ENCODE data around the gene RTN1.

RTN1 gene

DNA sequence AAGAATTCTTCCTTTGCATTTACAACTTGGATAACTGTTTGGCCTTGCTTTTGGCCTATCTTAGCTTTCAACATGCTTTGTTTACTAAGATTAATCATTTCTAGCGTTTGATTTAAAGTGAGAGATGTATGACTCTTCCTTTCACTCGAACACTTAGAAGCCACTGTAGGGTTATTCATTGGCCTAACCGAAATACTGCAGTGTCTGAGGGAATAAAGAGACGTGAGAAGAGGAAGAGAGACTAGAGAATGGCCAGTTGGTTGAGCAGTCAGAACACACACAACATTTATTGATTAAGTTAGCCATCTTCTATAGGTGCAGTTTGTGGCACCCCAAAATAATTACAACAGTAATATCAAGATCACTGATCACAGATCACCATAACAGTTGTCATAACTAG lies 231.7 kb downstream of the RTN1 start:
- no peak for DNase-seq (ENCODE audit: low read depth)
- H3K4me3 ChIP-seq (ENCODE audit: low read depth, low read length): no peak overlapping the region
- TF ChIP-seq POLR2A (IDR thresholded peaks at IDR 0.05; ENCODE audit: extremely low read depth, insufficient read length) (no peak), MYC (IDR thresholded peaks at IDR 0.05; ENCODE audit: low read depth, low read length) (no peak)
- TF ChIP-seq, protein P1, sequence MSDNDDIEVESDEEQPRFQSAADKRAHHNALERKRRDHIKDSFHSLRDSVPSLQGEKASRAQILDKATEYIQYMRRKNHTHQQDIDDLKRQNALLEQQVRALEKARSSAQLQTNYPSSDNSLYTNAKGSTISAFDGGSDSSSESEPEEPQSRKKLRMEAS (IDR thresholded peaks at IDR 0.05; ENCODE audit: low read depth, low read length): no peak
- TF ChIP-seq, protein P2, sequence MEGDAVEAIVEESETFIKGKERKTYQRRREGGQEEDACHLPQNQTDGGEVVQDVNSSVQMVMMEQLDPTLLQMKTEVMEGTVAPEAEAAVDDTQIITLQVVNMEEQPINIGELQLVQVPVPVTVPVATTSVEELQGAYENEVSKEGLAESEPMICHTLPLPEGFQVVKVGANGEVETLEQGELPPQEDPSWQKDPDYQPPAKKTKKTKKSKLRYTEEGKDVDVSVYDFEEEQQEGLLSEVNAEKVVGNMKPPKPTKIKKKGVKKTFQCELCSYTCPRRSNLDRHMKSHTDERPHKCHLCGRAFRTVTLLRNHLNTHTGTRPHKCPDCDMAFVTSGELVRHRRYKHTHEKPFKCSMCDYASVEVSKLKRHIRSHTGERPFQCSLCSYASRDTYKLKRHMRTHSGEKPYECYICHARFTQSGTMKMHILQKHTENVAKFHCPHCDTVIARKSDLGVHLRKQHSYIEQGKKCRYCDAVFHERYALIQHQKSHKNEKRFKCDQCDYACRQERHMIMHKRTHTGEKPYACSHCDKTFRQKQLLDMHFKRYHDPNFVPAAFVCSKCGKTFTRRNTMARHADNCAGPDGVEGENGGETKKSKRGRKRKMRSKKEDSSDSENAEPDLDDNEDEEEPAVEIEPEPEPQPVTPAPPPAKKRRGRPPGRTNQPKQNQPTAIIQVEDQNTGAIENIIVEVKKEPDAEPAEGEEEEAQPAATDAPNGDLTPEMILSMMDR (IDR thresholded peaks at IDR 0.05; ENCODE audit: low read depth, low read length): no peak

DNA sequence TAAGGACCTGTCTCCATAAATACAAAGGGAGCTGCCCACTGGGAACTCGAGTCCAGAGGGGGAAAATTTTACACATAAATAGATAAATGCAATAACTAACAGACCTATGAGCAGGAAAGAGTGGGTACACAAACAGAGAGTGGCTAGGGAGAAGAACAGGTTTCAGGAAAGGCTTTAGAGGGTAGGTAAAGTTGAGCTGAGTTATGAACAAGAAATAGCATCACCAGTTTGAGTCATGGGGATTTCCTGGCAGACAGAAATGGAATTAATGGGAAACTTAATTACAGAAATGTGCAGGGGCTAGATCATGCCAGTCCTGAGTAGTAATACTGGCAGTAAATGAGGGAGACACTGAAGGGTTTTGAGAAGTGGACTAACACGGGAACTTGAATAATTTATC lies 236.0 kb downstream of the RTN1 start:
- no peak overlapping the region for H3K4me3 ChIP-seq (ENCODE audit: low read depth, low read length)
- TF ChIP-seq MYC (IDR thresholded peaks at IDR 0.05; ENCODE audit: low read depth, low read length): no peak
- TF ChIP-seq POLR2A (IDR thresholded peaks at IDR 0.05; ENCODE audit: extremely low read depth, insufficient read length): no peak
- TF ChIP-seq, protein P1 (IDR thresholded peaks at IDR 0.05; ENCODE audit: low read depth, low read length): no peak
- TF ChIP-seq, protein P2 (IDR thresholded peaks at IDR 0.05; ENCODE audit: low read depth, low read length): no peak

DNA sequence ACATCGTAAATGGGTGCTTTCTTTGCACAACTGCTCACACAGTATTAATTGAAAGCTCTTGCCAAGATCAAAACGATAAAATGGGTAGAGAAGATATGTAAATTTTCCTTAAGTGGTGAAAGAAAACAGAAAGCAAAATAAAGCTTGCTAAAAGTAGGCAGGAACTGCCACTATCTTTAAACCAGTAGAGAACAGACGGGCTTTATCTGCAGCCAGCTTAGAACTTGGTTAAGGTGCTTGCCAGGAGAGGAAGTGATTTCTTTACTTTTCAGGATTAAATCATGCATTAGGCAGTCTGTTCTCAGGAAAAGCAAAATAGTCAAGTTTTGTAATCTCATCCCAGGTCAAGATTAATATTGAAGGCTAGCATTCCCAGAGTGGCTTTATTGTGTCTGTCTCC lies 237.1 kb downstream of the RTN1 start:
- H3K4me3 ChIP-seq (ENCODE audit: low read depth, low read length): no peak overlapping the region
- TF ChIP-seq POLR2A (IDR thresholded peaks at IDR 0.05; ENCODE audit: extremely low read depth, insufficient read length): no peak
- TF ChIP-seq, protein P2 (IDR thresholded peaks at IDR 0.05; ENCODE audit: low read depth, low read length): no peak
- no peak for DNase-seq (ENCODE audit: low read depth)

More for the DNA sequence above, 236.0 kb downstream of the RTN1 start:
- no peak for DNase-seq (ENCODE audit: low read depth)

DNA sequence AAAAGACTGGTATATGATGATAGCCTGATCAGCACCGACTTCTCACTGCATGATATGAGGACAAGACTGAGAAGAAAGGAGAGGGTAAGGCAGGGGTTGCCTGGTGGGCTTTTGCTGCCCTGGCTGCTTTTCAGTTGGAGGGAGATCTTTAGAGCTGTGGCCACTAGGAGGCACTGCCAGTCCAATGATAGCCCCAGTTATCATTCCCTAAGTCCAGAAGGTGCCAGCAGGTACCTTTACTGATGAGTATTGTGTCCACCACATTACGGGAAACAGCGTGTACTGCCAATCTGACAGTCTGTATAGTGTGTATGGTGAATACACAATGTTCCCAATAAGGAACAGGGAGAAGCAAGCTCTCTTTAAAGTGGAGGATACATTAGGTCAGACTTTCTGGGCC lies 238.2 kb downstream of the RTN1 start:
- TF ChIP-seq, protein P2 (IDR thresholded peaks at IDR 0.05; ENCODE audit: low read depth, low read length): peak; percentile 29
- no peak for TF ChIP-seq POLR2A (IDR thresholded peaks at IDR 0.05; ENCODE audit: extremely low read depth, insufficient read length)
- DNase-seq (ENCODE audit: low read depth): peak; percentile 26
- H3K4me3 ChIP-seq (ENCODE audit: low read depth, low read length): no peak overlapping the region

DNA sequence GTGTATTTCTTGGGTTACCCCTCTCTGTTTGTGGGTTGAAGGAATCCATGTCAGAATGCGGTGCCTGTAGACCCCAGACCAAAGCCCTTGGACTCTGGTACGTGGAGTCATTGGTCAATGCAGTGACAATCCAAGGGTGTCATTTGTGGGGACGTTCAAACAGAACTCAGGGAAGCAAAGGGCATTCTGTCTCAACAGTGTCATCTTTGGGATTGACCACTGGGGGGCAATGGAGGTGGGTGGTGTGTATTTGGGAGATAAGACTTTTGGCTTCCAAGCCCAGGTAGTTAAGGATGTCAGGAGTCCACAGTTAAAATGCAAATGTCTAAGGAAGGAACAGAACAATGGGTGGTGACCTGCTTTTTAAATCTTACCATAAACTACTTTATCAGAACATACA lies 239.3 kb downstream of the RTN1 start:
- TF ChIP-seq POLR2A (IDR thresholded peaks at IDR 0.05; ENCODE audit: extremely low read depth, insufficient read length): no peak
- TF ChIP-seq, protein P2 (IDR thresholded peaks at IDR 0.05; ENCODE audit: low read depth, low read length): peak; percentile 24
- DNase-seq (ENCODE audit: low read depth): peak; percentile 7
- no peak overlapping the region for H3K4me3 ChIP-seq (ENCODE audit: low read depth, low read length)

DNA sequence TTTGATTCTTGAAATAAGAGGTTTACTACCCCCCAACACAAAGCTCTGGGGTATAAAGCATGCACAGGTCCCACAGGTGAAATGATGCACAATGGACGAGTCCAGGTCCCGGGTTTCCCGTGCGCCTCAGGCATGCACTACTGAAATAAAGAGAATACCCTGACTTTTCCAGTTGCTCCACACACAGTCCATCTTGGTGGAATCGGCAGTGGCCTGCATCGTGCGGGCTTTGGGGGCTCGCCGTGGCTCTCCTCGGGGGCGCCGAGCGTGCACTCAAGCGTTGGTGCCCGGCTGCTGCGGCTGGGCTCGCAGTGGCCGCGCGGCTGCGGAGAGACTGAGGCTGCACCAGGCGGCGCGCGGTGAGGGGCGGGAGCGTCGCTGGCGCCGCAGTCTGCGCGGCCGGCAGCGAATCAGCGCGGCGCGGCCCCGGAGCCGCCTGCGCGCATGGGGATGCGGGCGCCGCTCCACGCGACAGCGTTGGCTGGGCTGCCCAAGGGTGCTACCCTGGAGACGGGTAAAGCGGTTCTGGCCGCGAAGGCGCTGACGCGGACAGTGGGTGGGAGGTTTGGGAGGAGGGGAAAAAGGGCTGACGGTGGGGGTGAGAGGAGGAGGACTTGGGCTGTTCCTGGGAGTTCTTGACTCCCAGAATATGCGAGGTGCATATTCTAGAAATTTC lies 240.2 kb downstream of the RTN1 start:
- no peak overlapping the region for H3K4me3 ChIP-seq (ENCODE audit: low read depth, low read length)
- no peak for DNase-seq (ENCODE audit: low read depth)
- TF ChIP-seq, protein P1 (IDR thresholded peaks at IDR 0.05; ENCODE audit: low read depth, low read length): no peak
- TF ChIP-seq MYC (IDR thresholded peaks at IDR 0.05; ENCODE audit: low read depth, low read length) (no peak), POLR2A (IDR thresholded peaks at IDR 0.05; ENCODE audit: extremely low read depth, insufficient read length) (no peak)
- TF ChIP-seq, protein P2 (IDR thresholded peaks at IDR 0.05; ENCODE audit: low read depth, low read length): no peak

Data from NB4 (cell line).